ENCODE data around the gene CTPS2.

Gene CTPS2

GRCh38 chrX:16659321-16659720 lies 53.1 kb downstream of the CTPS2 start:
- DNase-seq (ENCODE audit: low spot score) (no peak), ATAC-seq (ENCODE audit: low read depth) (no peak)
- H3K36me3 ChIP-seq (ENCODE audit: low read depth) = no peaks in the 10 kb centered on the region
- H3K9me3 ChIP-seq (ENCODE audit: severe bottlenecking) = no peaks in the 10 kb centered on the region
- H3K27ac ChIP-seq (ENCODE audit: poor library complexity, severe bottlenecking) = peak overlapping the region; percentile 66
- H3K4me3 ChIP-seq (ENCODE audit: severe bottlenecking) = no peak overlapping the region
- H3K4me1 ChIP-seq (ENCODE audit: insufficient read depth, poor library complexity, severe bottlenecking) = peaks cover 9% of the 10 kb centered on the region
- TF ChIP-seq CTCF (IDR thresholded peaks at IDR 0.05; ENCODE audit: poor library complexity, severe bottlenecking) = no peak
- H3K27me3 ChIP-seq (ENCODE audit: insufficient read depth, poor library complexity, severe bottlenecking) = no peaks in the 10 kb centered on the region

GRCh38 chrX:16658284-16658683 lies 54.2 kb downstream of the CTPS2 start:
- ATAC-seq (ENCODE audit: low read depth) (peak; percentile 80), DNase-seq (ENCODE audit: low spot score) (no peak)
- Histone ChIP-seq H3K4me1 (ENCODE audit: insufficient read depth, poor library complexity, severe bottlenecking) (peaks cover 9% of the 10 kb centered on the region), H3K27ac (ENCODE audit: poor library complexity, severe bottlenecking) (peak overlapping the region; percentile 66), H3K4me3 (ENCODE audit: severe bottlenecking) (no peak overlapping the region), H3K9me3 (ENCODE audit: severe bottlenecking) (no peaks in the 10 kb centered on the region), H3K27me3 (ENCODE audit: insufficient read depth, poor library complexity, severe bottlenecking) (no peaks in the 10 kb centered on the region), H3K36me3 (ENCODE audit: low read depth) (no peaks in the 10 kb centered on the region)
- TF ChIP-seq CTCF (IDR thresholded peaks at IDR 0.05; ENCODE audit: poor library complexity, severe bottlenecking) = no peak

GRCh38 chrX:16654093-16654492 lies 58.4 kb downstream of the CTPS2 start:
- H3K9me3 ChIP-seq (ENCODE audit: severe bottlenecking) = no peaks in the 10 kb centered on the region

GRCh38 chrX:16653424-16653823 lies 59.0 kb downstream of the CTPS2 start:
- H3K36me3 ChIP-seq (ENCODE audit: low read depth) = no peaks in the 10 kb centered on the region
- no peaks in the 10 kb centered on the region for H3K27me3 ChIP-seq (ENCODE audit: insufficient read depth, poor library complexity, severe bottlenecking)
- TF ChIP-seq CTCF (IDR thresholded peaks at IDR 0.05; ENCODE audit: poor library complexity, severe bottlenecking) = no peak
- H3K4me3 ChIP-seq (ENCODE audit: severe bottlenecking) = no peak overlapping the region
- no peaks in the 10 kb centered on the region for H3K9me3 ChIP-seq (ENCODE audit: severe bottlenecking)
- no peak for DNase-seq (ENCODE audit: low spot score)
- ATAC-seq (ENCODE audit: low read depth) = no peak
- peaks cover 2% of the 10 kb centered on the region for H3K4me1 ChIP-seq (ENCODE audit: insufficient read depth, poor library complexity, severe bottlenecking)
- H3K27ac ChIP-seq (ENCODE audit: poor library complexity, severe bottlenecking) = no peak overlapping the region

More at GRCh38 chrX:16654093-16654492, 58.4 kb downstream of the CTPS2 start:
- Histone ChIP-seq H3K4me3 (ENCODE audit: severe bottlenecking) (no peak overlapping the region), H3K36me3 (ENCODE audit: low read depth) (no peaks in the 10 kb centered on the region), H3K27me3 (ENCODE audit: insufficient read depth, poor library complexity, severe bottlenecking) (no peaks in the 10 kb centered on the region), H3K4me1 (ENCODE audit: insufficient read depth, poor library complexity, severe bottlenecking) (peaks cover 9% of the 10 kb centered on the region), H3K27ac (ENCODE audit: poor library complexity, severe bottlenecking) (no peak overlapping the region)
- no peak for TF ChIP-seq CTCF (IDR thresholded peaks at IDR 0.05; ENCODE audit: poor library complexity, severe bottlenecking)
- ATAC-seq (ENCODE audit: low read depth) (no peak), DNase-seq (ENCODE audit: low spot score) (no peak)

GRCh38 chrX:16651391-16652024 lies 61.0 kb downstream of the CTPS2 start:
- Histone ChIP-seq H3K4me1 (ENCODE audit: insufficient read depth, poor library complexity, severe bottlenecking) (no peaks in the 10 kb centered on the region), H3K27me3 (ENCODE audit: insufficient read depth, poor library complexity, severe bottlenecking) (no peaks in the 10 kb centered on the region), H3K27ac (ENCODE audit: poor library complexity, severe bottlenecking) (no peak overlapping the region), H3K4me3 (ENCODE audit: severe bottlenecking) (no peak overlapping the region), H3K9me3 (ENCODE audit: severe bottlenecking) (no peaks in the 10 kb centered on the region), H3K36me3 (ENCODE audit: low read depth) (no peaks in the 10 kb centered on the region)
- DNase-seq (ENCODE audit: low spot score) (no peak), ATAC-seq (ENCODE audit: low read depth) (no peak)
- TF ChIP-seq CTCF (IDR thresholded peaks at IDR 0.05; ENCODE audit: poor library complexity, severe bottlenecking) = no peak
